ENCODE measurements around the gene CAMKK1.
A peak's percentile ranks its signal among the peaks of the same experiment; 100 is the strongest.

CAMKK1 gene

DNA sequence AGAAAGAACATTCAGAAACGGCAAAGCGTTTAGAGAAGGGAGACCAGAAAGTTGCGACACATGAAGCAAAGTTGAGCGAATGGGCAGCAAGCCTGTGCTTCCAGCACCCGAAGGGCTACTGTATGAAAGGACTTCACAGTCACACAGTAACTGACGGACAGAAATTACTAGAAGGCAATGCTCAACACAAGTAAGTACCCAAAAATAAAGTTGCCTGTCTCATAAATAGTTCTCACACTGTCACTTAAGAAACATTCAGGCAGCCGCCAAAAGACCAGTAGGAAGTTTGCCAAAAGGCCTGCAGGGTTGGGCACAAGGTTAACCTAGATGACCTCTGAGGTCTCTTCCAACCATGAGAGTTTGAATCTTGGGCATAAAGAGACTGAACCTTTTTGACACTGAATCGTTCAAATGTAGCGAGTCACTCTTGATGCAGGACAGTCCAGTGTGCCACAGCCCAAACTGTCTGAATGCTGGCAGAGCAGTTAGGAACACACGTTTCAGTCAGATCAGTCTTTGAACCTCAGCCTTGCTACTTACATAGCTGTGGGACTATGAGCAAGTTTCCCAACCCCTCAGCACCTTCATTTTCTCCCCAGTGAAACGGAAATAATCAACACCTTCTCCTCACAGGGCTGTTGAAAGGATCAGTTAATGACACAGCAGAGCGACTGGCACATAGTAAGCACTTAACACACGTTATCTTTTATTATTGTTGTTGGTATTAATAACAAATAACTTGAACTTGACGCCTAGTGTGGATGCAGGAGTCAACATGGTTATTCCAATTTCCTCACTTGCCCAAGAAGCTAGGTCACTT, 57.2 kb downstream of the CAMKK1 start:
- H3K9ac ChIP-seq (ENCODE audit: low read length) = no peak overlapping the region
- no peaks in the 10 kb centered on the region for H3K27me3 ChIP-seq (replicated peaks; ENCODE audit: control insufficient read depth, insufficient read depth, low read length)
- no peak overlapping the region for H3K4me3 ChIP-seq (ENCODE audit: low read length)
- no peaks in the 10 kb centered on the region for H3K9me3 ChIP-seq (ENCODE audit: control insufficient read depth, low read length)
- peaks cover 42% of the 10 kb centered on the region for H3K36me3 ChIP-seq (ENCODE audit: control insufficient read depth, insufficient read depth, low read length, severe bottlenecking)
- H3K4me1 ChIP-seq (ENCODE audit: control insufficient read depth, insufficient read depth, low read length) = peaks cover 12% of the 10 kb centered on the region
- no peak for DNase-seq (ENCODE audit: low read depth)

GRCh38 chr17:3834811-3835210, 58.0 kb downstream of the CAMKK1 start:
- H3K36me3 ChIP-seq (ENCODE audit: control insufficient read depth, insufficient read depth, low read length, severe bottlenecking) = peaks cover 38% of the 10 kb centered on the region
- H3K4me1 ChIP-seq (ENCODE audit: control insufficient read depth, insufficient read depth, low read length) = peaks cover 12% of the 10 kb centered on the region
- DNase-seq (ENCODE audit: low read depth) = no peak
- no peak overlapping the region for H3K4me3 ChIP-seq (ENCODE audit: low read length)
- no peaks in the 10 kb centered on the region for H3K27me3 ChIP-seq (replicated peaks; ENCODE audit: control insufficient read depth, insufficient read depth, low read length)
- no peak overlapping the region for H3K9ac ChIP-seq (ENCODE audit: low read length)
- H3K9me3 ChIP-seq (ENCODE audit: control insufficient read depth, low read length) = no peaks in the 10 kb centered on the region

DNA sequence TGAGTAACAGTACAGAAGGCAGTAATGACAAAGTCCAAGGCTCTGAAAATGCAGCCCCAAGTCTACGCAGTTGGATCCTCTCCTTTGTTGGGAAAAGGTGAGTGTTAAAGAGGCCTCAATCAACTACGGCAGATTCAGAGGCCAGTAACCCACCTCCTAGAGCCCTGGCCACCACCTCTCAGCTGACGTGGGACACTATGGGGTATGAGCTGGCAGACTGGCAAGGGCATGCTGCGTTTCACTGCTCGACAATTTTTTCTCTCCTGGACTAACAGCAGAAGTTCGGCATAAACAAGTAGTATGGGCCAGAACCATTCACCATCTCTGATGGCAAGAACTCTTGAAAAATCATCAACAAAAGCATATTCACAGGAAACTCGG, 64.0 kb downstream of the CAMKK1 start:
- Histone ChIP-seq H3K9me3 (ENCODE audit: control insufficient read depth, low read length) (no peaks in the 10 kb centered on the region), H3K4me3 (ENCODE audit: low read length) (no peak overlapping the region), H3K36me3 (ENCODE audit: control insufficient read depth, insufficient read depth, low read length, severe bottlenecking) (peaks cover 56% of the 10 kb centered on the region), H3K9ac (ENCODE audit: low read length) (no peak overlapping the region), H3K27me3 (replicated peaks; ENCODE audit: control insufficient read depth, insufficient read depth, low read length) (no peaks in the 10 kb centered on the region), H3K4me1 (ENCODE audit: control insufficient read depth, insufficient read depth, low read length) (peaks cover 9% of the 10 kb centered on the region)
- DNase-seq (ENCODE audit: low read depth) = no peak

GRCh38 chr17:3828151-3828851, 64.6 kb downstream of the CAMKK1 start:
- peak; percentile 33 for DNase-seq (ENCODE audit: low read depth)
- H3K36me3 ChIP-seq (ENCODE audit: control insufficient read depth, insufficient read depth, low read length, severe bottlenecking) = peaks cover 56% of the 10 kb centered on the region
- no peaks in the 10 kb centered on the region for H3K27me3 ChIP-seq (replicated peaks; ENCODE audit: control insufficient read depth, insufficient read depth, low read length)

GRCh38 chr17:3827124-3827773, 65.6 kb downstream of the CAMKK1 start:
- H3K4me1 ChIP-seq (ENCODE audit: control insufficient read depth, insufficient read depth, low read length) = peaks cover 9% of the 10 kb centered on the region
- DNase-seq (ENCODE audit: low read depth) = peak; percentile 72
- H3K9ac ChIP-seq (ENCODE audit: low read length) = no peak overlapping the region
- no peaks in the 10 kb centered on the region for H3K27me3 ChIP-seq (replicated peaks; ENCODE audit: control insufficient read depth, insufficient read depth, low read length)
- H3K36me3 ChIP-seq (ENCODE audit: control insufficient read depth, insufficient read depth, low read length, severe bottlenecking) = peaks cover 52% of the 10 kb centered on the region
- H3K9me3 ChIP-seq (ENCODE audit: control insufficient read depth, low read length) = no peaks in the 10 kb centered on the region
- H3K4me3 ChIP-seq (ENCODE audit: low read length) = no peak overlapping the region

More at GRCh38 chr17:3828151-3828851, 64.6 kb downstream of the CAMKK1 start:
- no peak overlapping the region for H3K4me3 ChIP-seq (ENCODE audit: low read length)
- no peaks in the 10 kb centered on the region for H3K9me3 ChIP-seq (ENCODE audit: control insufficient read depth, low read length)
- peaks cover 9% of the 10 kb centered on the region for H3K4me1 ChIP-seq (ENCODE audit: control insufficient read depth, insufficient read depth, low read length)
- H3K9ac ChIP-seq (ENCODE audit: low read length) = no peak overlapping the region

- no peaks in the 10 kb centered on the region for H3K27me3 ChIP-seq (replicated peaks; ENCODE audit: control insufficient read depth, insufficient read depth, low read length)
- no peak overlapping the region for H3K9ac ChIP-seq (ENCODE audit: low read length)
- H3K36me3 ChIP-seq (ENCODE audit: control insufficient read depth, insufficient read depth, low read length, severe bottlenecking) = peaks cover 62% of the 10 kb centered on the region
- no peak overlapping the region for H3K4me3 ChIP-seq (ENCODE audit: low read length)
- no peaks in the 10 kb centered on the region for H3K9me3 ChIP-seq (ENCODE audit: control insufficient read depth, low read length)
- peaks cover 9% of the 10 kb centered on the region for H3K4me1 ChIP-seq (ENCODE audit: control insufficient read depth, insufficient read depth, low read length)
- no peak for DNase-seq (ENCODE audit: low read depth)
These were observed 66.7 kb downstream of the CAMKK1 start for GRCh38 chr17:3826191-3826590.

- H3K36me3 ChIP-seq (ENCODE audit: control insufficient read depth, insufficient read depth, low read length, severe bottlenecking) = peaks cover 86% of the 10 kb centered on the region
- no peak for DNase-seq (ENCODE audit: low read depth)
These were observed 71.8 kb downstream of the CAMKK1 start for GRCh38 chr17:3821101-3821500.

DNA sequence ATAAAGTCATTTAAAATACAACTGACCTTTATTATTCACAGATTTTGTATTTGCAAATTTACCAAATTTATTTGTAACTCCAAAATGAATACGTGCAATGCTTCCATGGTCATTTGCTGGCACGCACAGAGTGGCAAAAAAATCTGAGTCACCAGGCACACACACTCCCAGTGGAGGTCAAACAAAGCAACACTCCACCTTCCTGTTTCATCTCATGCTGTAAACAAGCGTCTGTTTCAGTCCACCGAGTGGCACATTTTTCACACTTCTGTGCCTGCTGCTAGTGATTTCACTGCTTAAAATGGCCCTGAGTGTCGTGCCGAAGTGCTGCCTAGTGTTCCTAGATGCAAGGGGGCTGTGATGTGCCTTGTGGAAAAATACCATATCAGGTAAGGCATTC, 74.1 kb downstream of the CAMKK1 start:
- H3K9me3 ChIP-seq (ENCODE audit: control insufficient read depth, low read length) = no peaks in the 10 kb centered on the region
- no peaks in the 10 kb centered on the region for H3K27me3 ChIP-seq (replicated peaks; ENCODE audit: control insufficient read depth, insufficient read depth, low read length)
- H3K9ac ChIP-seq (ENCODE audit: low read length) = no peak overlapping the region
- H3K4me3 ChIP-seq (ENCODE audit: low read length) = no peak overlapping the region
- DNase-seq (ENCODE audit: low read depth) = no peak
- peaks cover 86% of the 10 kb centered on the region for H3K36me3 ChIP-seq (ENCODE audit: control insufficient read depth, insufficient read depth, low read length, severe bottlenecking)
- no peaks in the 10 kb centered on the region for H3K4me1 ChIP-seq (ENCODE audit: control insufficient read depth, insufficient read depth, low read length)

More at GRCh38 chr17:3821101-3821500, 71.8 kb downstream of the CAMKK1 start:
- H3K9me3 ChIP-seq (ENCODE audit: control insufficient read depth, low read length) = no peaks in the 10 kb centered on the region
- no peaks in the 10 kb centered on the region for H3K27me3 ChIP-seq (replicated peaks; ENCODE audit: control insufficient read depth, insufficient read depth, low read length)
- no peak overlapping the region for H3K9ac ChIP-seq (ENCODE audit: low read length)
- H3K4me1 ChIP-seq (ENCODE audit: control insufficient read depth, insufficient read depth, low read length) = no peaks in the 10 kb centered on the region
- H3K4me3 ChIP-seq (ENCODE audit: low read length) = no peak overlapping the region

GRCh38 chr17:3817851-3818605, 74.8 kb downstream of the CAMKK1 start:
- H3K4me1 ChIP-seq (ENCODE audit: control insufficient read depth, insufficient read depth, low read length) = no peaks in the 10 kb centered on the region

DNA sequence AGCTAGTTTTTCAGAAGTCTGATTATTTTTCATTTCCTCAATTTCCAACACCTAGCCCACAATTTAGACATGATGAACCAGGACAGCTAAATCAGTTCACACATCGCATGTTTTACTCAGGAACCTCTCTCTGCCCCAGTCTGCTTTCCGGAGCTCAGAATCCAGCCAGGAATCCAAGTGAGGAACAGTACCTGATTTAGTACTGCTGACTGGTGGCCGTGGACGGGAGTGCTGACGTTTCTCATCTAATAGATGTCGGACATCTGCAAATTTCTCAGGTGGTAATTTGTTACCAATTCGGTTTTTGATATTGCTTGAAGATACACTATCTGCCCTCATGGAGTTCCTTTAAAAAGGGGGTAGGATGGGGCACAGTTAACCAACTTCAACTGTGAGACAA, 76.9 kb downstream of the CAMKK1 start:
- Histone ChIP-seq H3K4me1 (ENCODE audit: control insufficient read depth, insufficient read depth, low read length) (no peaks in the 10 kb centered on the region), H3K9ac (ENCODE audit: low read length) (no peak overlapping the region), H3K4me3 (ENCODE audit: low read length) (no peak overlapping the region), H3K27me3 (replicated peaks; ENCODE audit: control insufficient read depth, insufficient read depth, low read length) (no peaks in the 10 kb centered on the region), H3K36me3 (ENCODE audit: control insufficient read depth, insufficient read depth, low read length, severe bottlenecking) (peaks cover 90% of the 10 kb centered on the region), H3K9me3 (ENCODE audit: control insufficient read depth, low read length) (no peaks in the 10 kb centered on the region)
- DNase-seq (ENCODE audit: low read depth) = no peak

More at GRCh38 chr17:3817851-3818605, 74.8 kb downstream of the CAMKK1 start:
- peaks cover 86% of the 10 kb centered on the region for H3K36me3 ChIP-seq (ENCODE audit: control insufficient read depth, insufficient read depth, low read length, severe bottlenecking)
- no peaks in the 10 kb centered on the region for H3K27me3 ChIP-seq (replicated peaks; ENCODE audit: control insufficient read depth, insufficient read depth, low read length)
- H3K4me3 ChIP-seq (ENCODE audit: low read length) = no peak overlapping the region
- H3K9me3 ChIP-seq (ENCODE audit: control insufficient read depth, low read length) = no peaks in the 10 kb centered on the region
- H3K9ac ChIP-seq (ENCODE audit: low read length) = no peak overlapping the region
- no peak for DNase-seq (ENCODE audit: low read depth)

DNA sequence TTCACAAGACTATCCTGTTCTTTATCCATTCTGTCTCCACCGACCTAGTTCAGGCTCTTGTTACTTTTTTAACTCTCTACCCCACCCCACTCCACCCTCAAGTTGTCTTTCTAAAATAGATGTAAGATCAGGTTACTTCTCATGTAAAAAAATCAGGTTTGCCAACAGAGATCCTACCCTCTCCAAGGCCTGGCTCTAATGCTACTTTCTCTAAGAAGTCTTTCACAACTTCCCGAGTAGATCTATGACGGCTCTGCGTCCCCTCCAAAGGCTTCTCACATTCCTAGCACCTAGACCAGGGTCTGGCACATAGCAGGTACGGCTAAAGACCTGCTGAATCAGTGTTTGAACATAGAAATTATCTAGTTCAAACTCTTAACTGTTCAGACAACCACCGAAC, 77.7 kb downstream of the CAMKK1 start:
- Histone ChIP-seq H3K4me1 (ENCODE audit: control insufficient read depth, insufficient read depth, low read length) (no peaks in the 10 kb centered on the region), H3K4me3 (ENCODE audit: low read length) (no peak overlapping the region), H3K27me3 (replicated peaks; ENCODE audit: control insufficient read depth, insufficient read depth, low read length) (no peaks in the 10 kb centered on the region), H3K9me3 (ENCODE audit: control insufficient read depth, low read length) (no peaks in the 10 kb centered on the region), H3K36me3 (ENCODE audit: control insufficient read depth, insufficient read depth, low read length, severe bottlenecking) (peaks cover 90% of the 10 kb centered on the region), H3K9ac (ENCODE audit: low read length) (no peak overlapping the region)
- no peak for DNase-seq (ENCODE audit: low read depth)

Measured in adipocyte (in vitro differentiated cells).